MCF 10A (cell line): Measurements from ENCODE around the gene SLC25A43. TPM values are rescaled to one million over a fixed set of nuclear protein-coding genes. Genes with fewer than 3 reads are reported as not detected.

ENCODE experiments used
- BruUV-seq: library from RNA; stranded (reverse); fragments of 400-500 nt; replicated peaks from 2 replicates; lab custom pipeline; 2021; lab: Mats Ljungman, UMichigan
- CTCF ChIA-PET: fragments of 300-600 bp; sonication (Branson Sonifier 250); formaldehyde crosslinking; extraction: SDS; loops from one replicate; lab custom pipeline; 2021; ENCODE audit warnings: antibody characterized with exemption, inconsistent platforms; lab: Yijun Ruan, JAX
- POLR2A ChIA-PET: fragments of 300-600, 350-650 bp; sonication (Branson Sonifier 250); formaldehyde crosslinking; extraction: SDS; loops from one replicate; lab custom pipeline; 2020; ENCODE audit warnings: antibody characterized with exemption, inconsistent platforms; lab: Yijun Ruan, JAX
- DNase-seq: peaks from one replicate; pipeline ENCODE4 v3.0.0-alpha.2; 2018; ENCODE audit not compliant: unreplicated experiment
- H3K27ac Mint-ChIP-seq: one replicate; pipeline ENCODE4 v1.8.0; 2022; ENCODE audit warnings: mild to moderate bottlenecking, low read depth, mixed read lengths; ENCODE audit not compliant: unreplicated experiment
- H3K27me3 Mint-ChIP-seq: one replicate; pipeline ENCODE4 v1.8.0; 2022; ENCODE audit warnings: mixed read lengths; ENCODE audit not compliant: insufficient read depth, unreplicated experiment
- H3K36me3 Mint-ChIP-seq: one replicate; pipeline ENCODE4 v1.8.0; 2022; ENCODE audit warnings: mild to moderate bottlenecking, moderate library complexity, mixed read lengths; ENCODE audit not compliant: insufficient read depth, unreplicated experiment
- H3K4me1 Mint-ChIP-seq: one replicate; pipeline ENCODE4 v1.8.0; 2022; ENCODE audit warnings: mixed read lengths; ENCODE audit not compliant: insufficient read depth, unreplicated experiment
- H3K4me3 Mint-ChIP-seq: one replicate; pipeline ENCODE4 v1.8.0; 2022; ENCODE audit warnings: mild to moderate bottlenecking, moderate library complexity, mixed read lengths; ENCODE audit not compliant: unreplicated experiment
- H3K9me3 Mint-ChIP-seq: one replicate; pipeline ENCODE4 v1.8.0; 2022; ENCODE audit warnings: mixed read lengths; ENCODE audit not compliant: unreplicated experiment
- intact Hi-C: fragments of 100-400 bp; cut with micrococcal nuclease; formaldehyde crosslinking; loops from 2 replicates; pipeline ENCODE4 v1.14.1; 2022
- total RNA-seq: library from RNA; stranded (reverse); gene quantifications from 2 replicates; pipeline ENCODE4 v1.2.3, GENCODE V29; 2022
- TF ChIP-seq, protein P1 (sequence below): fragments of 200-600 bp; IDR thresholded peaks from one replicate; pipeline ENCODE4 v1.8.0; 2022; ENCODE audit warnings: antibody characterized with exemption, mild to moderate bottlenecking; ENCODE audit not compliant: unreplicated experiment

The SLC25A43 gene
- total RNA-seq, 1 experiment from 2014 or later: 16.0 TPM

DNA sequence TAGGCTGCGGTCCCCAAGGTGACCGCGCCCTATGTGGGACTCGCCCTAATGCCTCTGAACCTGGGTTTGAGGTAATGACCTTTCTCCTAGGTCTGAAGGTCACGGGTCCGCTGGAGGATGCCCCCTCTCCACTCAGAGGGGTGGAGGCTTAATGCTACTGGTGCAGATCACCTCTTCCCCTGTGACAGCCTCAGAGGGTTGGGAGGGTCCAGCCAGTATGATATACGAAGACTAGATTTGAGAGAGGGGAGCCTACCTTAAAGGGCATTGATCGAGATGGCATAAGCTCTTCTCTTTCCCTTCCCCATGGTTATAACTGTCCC, 70.1 kb downstream of the SLC25A43 start:
- ChIA-PET POLR2A (interaction anchor here (0.7 to 2.4 kb wide), 12 partner anchors 9 to 237 kb away, joined by 3 to 17 read pairs (median 5); no protein-coding TSS in a partner anchor), CTCF (interaction anchor here (0.8 to 1.7 kb wide), 7 partner anchors 9 to 134 kb away, joined by 3 to 18 read pairs (median 5); no protein-coding TSS in a partner anchor)
- no peak for DNase-seq
- Mint-ChIP-seq H3K4me1 (no peaks in the 10 kb centered on the region), H3K4me3 (peak overlapping the region; percentile 81), H3K9me3 (no peaks in the 10 kb centered on the region), H3K36me3 (peaks cover 46% of the 10 kb centered on the region), H3K27me3 (no peaks in the 10 kb centered on the region), H3K27ac (no peak overlapping the region)
- intact Hi-C loops: loop anchor here (1.0 kb wide), 1 partner anchor 78 kb away; no protein-coding TSS in a partner anchor
- BruUV-seq: no TSS peak
- TF ChIP-seq, protein P1, sequence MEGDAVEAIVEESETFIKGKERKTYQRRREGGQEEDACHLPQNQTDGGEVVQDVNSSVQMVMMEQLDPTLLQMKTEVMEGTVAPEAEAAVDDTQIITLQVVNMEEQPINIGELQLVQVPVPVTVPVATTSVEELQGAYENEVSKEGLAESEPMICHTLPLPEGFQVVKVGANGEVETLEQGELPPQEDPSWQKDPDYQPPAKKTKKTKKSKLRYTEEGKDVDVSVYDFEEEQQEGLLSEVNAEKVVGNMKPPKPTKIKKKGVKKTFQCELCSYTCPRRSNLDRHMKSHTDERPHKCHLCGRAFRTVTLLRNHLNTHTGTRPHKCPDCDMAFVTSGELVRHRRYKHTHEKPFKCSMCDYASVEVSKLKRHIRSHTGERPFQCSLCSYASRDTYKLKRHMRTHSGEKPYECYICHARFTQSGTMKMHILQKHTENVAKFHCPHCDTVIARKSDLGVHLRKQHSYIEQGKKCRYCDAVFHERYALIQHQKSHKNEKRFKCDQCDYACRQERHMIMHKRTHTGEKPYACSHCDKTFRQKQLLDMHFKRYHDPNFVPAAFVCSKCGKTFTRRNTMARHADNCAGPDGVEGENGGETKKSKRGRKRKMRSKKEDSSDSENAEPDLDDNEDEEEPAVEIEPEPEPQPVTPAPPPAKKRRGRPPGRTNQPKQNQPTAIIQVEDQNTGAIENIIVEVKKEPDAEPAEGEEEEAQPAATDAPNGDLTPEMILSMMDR: no peak

DNA sequence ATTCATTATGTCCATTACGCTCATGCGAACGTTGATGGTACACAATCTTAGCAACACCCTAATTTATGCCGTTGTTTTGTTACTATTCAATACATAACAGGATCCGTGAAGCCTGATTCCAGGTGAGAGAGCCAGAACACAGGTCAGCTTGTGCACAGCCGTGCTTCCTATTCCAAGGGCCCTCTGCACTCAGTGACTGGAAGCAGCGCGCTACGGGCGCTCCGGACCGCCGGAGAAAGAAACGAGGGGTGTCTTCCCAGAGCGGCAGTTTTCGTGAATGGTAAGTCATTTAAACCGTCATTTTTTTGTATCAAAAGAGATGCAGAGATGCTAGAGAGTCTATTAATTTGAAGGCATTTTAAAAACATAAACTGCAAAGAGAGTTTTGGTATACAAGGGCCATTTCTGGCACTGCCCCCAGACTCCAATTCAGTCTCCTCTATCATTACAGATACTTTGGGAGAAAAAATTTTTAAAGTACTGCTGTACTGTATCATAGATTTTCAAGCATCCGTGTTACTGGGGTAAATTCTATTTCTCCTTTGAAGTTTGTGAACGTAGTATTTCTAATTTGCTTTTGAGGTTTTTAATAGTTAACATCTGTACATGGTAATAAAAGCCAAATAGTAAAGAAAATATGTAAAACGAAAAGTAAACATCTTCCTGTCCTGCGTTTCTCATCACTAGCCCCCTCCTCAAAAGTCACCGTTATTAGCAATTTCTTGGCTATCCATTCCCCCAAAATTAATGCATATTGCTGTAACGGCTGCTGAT, 75.7 kb downstream of the SLC25A43 start:
- TF ChIP-seq, protein P1: no peak
- no peak overlapping the region for H3K27ac Mint-ChIP-seq
- H3K9me3 Mint-ChIP-seq: no peaks in the 10 kb centered on the region
- BruUV-seq: no TSS peak
- H3K4me1 Mint-ChIP-seq: peaks cover 11% of the 10 kb centered on the region
- POLR2A ChIA-PET: interaction anchor here (0.8 to 1.5 kb wide), 2 partner anchors 28 to 99 kb away, joined by 3 read pairs; no protein-coding TSS in a partner anchor
- peaks cover 30% of the 10 kb centered on the region for H3K36me3 Mint-ChIP-seq
- intact Hi-C loops: loop anchor here (5.0 kb wide), 1 partner anchor 37 kb away; no protein-coding TSS in a partner anchor
- CTCF ChIA-PET: interaction anchor here (0.6 to 1.0 kb wide), 2 partner anchors 8 to 563 kb away, joined by 3 read pairs; no protein-coding TSS in a partner anchor
- no peak overlapping the region for H3K4me3 Mint-ChIP-seq
- DNase-seq: no peak
- no peaks in the 10 kb centered on the region for H3K27me3 Mint-ChIP-seq

DNA sequence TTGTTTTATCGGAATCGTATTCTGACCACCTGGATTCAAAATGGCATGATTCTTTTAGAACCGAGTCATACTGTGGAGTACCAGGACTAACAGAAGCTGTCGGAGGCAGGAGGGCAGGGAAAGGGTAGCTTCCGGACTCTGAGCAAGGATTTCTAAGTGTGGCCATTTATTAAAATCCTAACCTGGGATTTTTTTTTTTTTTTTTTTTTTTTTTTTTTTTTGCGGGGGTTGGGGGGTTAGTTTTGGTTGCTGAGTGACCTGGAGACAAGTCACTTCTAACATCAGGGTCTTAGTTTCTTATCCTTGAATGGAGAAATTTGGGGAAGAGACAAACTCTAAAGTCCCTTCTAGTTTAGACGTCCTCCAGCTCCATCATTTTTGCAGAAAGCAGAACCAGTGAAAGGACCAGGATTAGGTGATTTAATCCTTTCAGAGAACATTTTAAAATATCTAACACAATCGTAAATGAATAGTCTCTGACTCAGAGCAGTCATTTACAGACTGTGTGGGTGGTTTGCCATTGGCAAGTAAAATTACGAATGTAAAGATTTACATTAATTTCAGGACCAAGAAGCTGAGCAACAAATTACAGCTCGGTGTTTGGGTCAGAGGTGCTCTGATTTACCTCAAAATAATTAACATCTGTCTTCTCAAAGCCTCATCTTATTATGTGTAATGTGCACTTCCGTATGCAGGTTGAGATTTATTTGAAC, 76.4 kb downstream of the SLC25A43 start:
- TF ChIP-seq, protein P1: no peak
- Mint-ChIP-seq H3K9me3 (no peaks in the 10 kb centered on the region), H3K27me3 (no peaks in the 10 kb centered on the region), H3K27ac (no peak overlapping the region), H3K36me3 (peaks cover 22% of the 10 kb centered on the region), H3K4me3 (no peak overlapping the region), H3K4me1 (peaks cover 15% of the 10 kb centered on the region)
- ChIA-PET POLR2A (interaction anchor here (0.7 to 1.5 kb wide), 6 partner anchors 9 to 98 kb away, joined by 3 to 10 read pairs (median 4); no protein-coding TSS in a partner anchor), CTCF (interaction anchor here (0.6 to 6.7 kb wide), 3 partner anchors 14 to 562 kb away, joined by 3 to 57 read pairs (median 4); no protein-coding TSS in a partner anchor)
- peak; percentile 27 for DNase-seq
- BruUV-seq: no TSS peak
- intact Hi-C loops: loop anchor here (5.0 kb wide), 1 partner anchor 37 kb away; no protein-coding TSS in a partner anchor
